Measurements from ENCODE around the gene PSMD7. TPM values are rescaled to one million over a fixed set of nuclear protein-coding genes. Genes with fewer than 3 reads are reported as not detected.
"Not testable (repeated sequence)": the region's sequence is repeated elsewhere in the genome, so short reads cannot be mapped to it uniquely, and the experiment has no call there.

Gene PSMD7
- total RNA-seq, 1 donor from 2014 or later = 82.1 TPM

GRCh38 chr16:74353038-74353437 is 56.4 kb downstream of the PSMD7 start:
- not testable (repeated sequence) for DNase-seq (ENCODE audit: extremely low read depth, low read depth, low spot score)

Other genes with a start within 250 kb of the PSMD7 start
- 0.39 and 1.4 TPM in 2 replicates for gene NPIPB15, start 79.5 kb downstream of the PSMD7 start, total RNA-seq
- gene CLEC18B, start 124.7 kb downstream of the PSMD7 start, total RNA-seq = 0.58 TPM in 1 of 2 replicates, not detected in the other